ENCODE data around the gene FAM151B.
"Not testable (repeated sequence)": the region's sequence is repeated elsewhere in the genome, so short reads cannot be mapped to it uniquely, and the experiment has no call there.

The FAM151B gene

DNA sequence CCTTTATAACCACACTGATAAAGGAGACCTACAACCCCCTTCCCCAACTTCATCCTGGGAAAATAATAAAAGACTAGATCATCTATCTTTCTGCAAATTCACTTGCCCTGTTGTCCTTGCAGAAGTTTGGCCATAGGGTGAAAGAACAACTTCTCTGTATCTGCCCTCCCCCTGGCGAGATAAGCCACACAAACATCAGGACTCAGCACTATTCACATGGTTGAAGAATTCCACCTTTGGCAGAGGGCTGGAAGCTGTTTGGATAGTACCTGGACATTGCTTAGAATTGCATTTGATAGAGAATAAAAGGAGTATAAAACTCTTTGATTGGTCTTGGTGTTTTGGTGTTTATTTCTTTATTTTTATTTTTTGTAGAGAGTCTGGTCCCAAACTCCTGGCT is 16.9 kb downstream of the FAM151B start:
- DNase-seq, result no peak

- DNase-seq, result no peak
Observed at GRCh38 chr5:80507663-80508062, 19.8 kb downstream of the FAM151B start.

- DNase-seq, result no peak
Observed at GRCh38 chr5:80508844-80509243, 20.9 kb downstream of the FAM151B start.

- no peak for DNase-seq
Observed at GRCh38 chr5:80509362-80509761, 21.5 kb downstream of the FAM151B start.

GRCh38 chr5:80516826-80517225 is 28.9 kb downstream of the FAM151B start:
- DNase-seq, result no peak

GRCh38 chr5:80540691-80541090 is 52.8 kb downstream of the FAM151B start:
- no peak for DNase-seq

DNA sequence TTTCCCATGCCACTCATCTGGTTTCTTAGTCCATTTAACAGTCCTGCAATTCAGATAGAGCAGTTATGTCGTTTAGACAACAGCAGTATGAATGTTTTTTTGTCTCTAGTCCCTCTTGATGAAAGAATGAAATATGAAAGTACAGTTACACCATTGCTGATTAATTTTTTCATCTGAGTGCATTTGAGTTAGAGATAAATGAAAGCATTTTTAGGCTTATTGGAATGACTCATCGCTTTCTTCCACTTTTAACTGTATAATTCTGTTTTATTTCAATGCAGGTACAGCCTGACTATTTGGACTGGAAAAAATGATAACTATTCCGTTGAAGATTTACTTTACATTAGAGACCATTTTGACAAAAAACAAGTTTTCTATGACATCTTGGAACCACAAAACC is 53.5 kb downstream of the FAM151B start:
- no peak for DNase-seq

GRCh38 chr5:80554646-80555045 is 66.7 kb downstream of the FAM151B start:
- DNase-seq, result no peak

- DNase-seq, result no peak
Observed at GRCh38 chr5:80555099-80555498, 67.2 kb downstream of the FAM151B start.

DNA sequence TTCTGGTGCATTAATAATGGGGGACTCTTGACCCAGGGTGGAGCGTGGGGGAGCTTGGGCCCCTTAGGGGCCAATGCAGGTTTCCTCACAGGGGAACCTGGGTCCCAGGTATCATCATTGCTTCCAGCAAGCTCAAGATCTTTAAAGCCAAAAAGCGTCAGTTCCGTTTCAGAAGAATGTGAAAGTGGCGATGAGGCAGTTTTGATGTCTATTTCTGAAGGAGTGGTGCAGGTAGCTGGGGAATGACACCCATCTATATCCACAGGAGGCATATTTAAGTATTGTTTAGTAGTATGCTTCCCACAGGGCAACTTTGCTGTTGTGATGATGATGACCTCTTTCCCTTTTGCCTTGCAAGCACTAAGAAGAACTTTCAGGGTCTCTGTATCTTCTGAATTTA is 71.3 kb downstream of the FAM151B start:
- no peak for DNase-seq

GRCh38 chr5:80565330-80565729 is 77.4 kb downstream of the FAM151B start:
- DNase-seq, result no peak

DNA sequence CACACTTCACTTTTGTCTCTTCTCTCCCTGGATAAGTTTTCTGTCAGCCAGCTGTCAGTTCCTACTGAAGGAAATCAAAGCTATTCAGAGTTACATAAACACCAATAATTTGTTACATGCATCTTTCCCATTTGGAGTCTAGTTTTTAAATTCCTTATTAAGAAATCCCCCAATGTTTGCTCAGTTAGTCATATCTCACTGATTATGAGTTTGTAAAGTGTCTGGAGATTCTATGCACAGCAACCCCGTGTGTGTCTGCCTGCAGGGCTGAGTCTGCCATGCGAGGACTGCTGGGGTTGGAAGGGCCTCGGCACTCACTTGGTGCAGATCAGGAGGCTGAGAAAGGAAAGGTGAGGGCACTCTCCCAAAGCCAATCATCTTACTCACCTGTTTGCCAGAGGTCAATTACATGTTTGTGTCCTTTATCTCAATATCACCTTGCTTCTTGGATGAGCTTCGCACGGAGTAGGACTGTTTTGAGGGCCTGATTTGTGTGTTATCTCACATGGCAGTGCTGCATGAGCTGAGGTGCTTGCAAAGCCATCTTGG is 78.9 kb downstream of the FAM151B start:
- no peak for DNase-seq

- DNase-seq, result no peak
Observed at GRCh38 chr5:80568251-80568650, 80.4 kb downstream of the FAM151B start.

- DNase-seq, result no peak
Observed at GRCh38 chr5:80569086-80569960, 81.4 kb downstream of the FAM151B start.

GRCh38 chr5:80569961-80570786 is 82.3 kb downstream of the FAM151B start, which contains the start of gene ANKRD34B:
ANKRD34B (minus strand) TSS chr5:80570280; CDS start chr5:80560019, 10,261 bp downstream.
- DNase-seq, result no peak

DNA sequence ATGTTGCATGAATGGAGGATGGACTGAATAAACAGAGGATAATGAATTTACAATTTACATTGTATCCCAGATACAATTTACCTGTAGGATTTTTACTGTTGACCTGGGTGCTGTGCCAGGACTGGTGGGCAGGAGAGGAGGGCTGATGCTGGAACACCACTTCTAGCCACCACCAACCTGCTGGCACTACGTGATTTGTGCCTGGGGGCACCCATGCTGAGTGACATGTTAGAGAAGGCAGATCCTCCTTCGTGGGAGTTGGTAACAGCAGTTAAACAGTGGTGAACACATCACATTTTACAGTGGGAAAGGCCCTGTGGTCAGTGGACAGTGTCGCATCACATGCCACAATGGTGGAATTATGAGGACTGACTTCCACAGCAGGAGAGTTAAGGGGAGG is 85.2 kb downstream of the FAM151B start:
- no peak for DNase-seq

DNA sequence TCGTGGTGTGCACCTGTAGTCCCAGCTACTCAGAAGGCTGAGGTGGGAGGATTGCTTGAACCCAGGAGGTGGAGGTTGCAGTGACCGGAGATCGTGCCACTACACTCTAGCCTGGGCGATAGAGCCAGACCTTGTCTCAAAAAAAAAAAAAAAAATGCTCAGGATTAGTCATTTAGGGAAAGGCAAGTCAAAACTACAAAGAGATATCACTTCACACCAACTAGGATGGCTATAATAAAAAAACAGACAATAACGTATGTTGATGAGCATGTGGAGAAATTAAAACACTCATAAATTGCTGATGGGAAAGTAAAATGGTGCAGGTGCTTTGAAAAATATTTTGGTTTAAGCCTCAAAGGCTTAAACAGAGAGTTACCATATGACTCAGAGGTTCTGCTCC is 88.5 kb downstream of the FAM151B start:
- no peak for DNase-seq

DNA sequence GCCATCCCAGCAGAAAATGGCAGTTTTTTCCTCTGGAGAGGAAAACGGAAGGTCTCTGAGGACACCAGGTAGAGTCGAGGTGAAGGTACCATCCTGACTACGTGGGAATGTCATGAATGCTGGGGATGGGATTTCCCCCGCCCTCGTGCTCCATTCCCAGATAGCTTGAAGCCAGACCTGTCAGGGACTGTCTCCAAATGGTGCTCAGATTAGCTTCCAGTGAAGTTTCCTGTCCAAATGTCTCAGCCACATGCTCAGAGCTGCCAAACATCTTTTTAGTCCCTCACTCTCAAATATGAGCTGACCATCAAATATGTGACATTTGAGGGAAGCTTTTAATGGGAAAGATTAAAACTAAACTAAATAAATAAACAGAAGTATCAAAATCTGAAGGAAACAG is 89.8 kb downstream of the FAM151B start:
- DNase-seq, result no peak

DNA sequence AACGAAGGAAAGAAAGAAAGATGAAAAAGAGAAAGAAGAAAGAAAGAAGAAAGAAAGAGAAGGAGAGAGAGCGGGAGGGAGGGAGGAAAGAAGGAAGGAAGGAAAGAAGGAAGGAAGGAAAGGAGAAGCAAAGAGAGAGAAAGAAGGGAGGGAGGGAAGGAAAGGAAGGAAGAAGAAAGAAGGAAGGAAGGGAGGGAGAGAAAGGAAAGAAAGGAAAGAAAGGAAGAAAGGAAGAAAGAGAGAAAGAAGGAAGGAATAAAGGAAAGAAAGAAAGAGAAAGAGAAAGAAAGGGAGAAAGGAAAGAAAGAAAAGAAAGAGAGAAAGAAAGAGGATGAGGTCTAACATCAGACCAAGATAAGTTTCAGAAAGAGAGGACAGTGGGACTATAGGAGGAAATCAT is 91.2 kb downstream of the FAM151B start:
- no peak for DNase-seq

DNA sequence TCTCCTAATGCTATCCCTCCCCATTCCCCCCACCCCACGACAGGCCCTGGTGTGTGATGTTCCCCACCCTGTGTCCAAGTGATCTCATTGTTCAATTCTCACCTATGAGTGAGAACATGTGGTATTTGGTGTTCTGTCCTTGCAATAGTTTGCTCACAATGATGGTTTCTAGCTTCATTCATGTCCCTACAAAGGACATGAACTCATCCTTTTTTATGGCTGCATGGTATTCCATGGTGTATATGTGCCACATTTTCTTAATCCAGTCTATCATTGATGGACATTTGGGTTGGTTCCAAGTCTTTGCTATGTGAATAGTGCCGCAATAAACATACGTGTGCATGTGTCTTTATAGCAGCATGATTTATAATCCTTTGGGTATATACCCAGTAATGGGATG is 92.4 kb downstream of the FAM151B start:
- not testable (repeated sequence) for DNase-seq

- no peak for DNase-seq
Observed at GRCh38 chr5:80584770-80585169, 96.9 kb downstream of the FAM151B start.

DNA sequence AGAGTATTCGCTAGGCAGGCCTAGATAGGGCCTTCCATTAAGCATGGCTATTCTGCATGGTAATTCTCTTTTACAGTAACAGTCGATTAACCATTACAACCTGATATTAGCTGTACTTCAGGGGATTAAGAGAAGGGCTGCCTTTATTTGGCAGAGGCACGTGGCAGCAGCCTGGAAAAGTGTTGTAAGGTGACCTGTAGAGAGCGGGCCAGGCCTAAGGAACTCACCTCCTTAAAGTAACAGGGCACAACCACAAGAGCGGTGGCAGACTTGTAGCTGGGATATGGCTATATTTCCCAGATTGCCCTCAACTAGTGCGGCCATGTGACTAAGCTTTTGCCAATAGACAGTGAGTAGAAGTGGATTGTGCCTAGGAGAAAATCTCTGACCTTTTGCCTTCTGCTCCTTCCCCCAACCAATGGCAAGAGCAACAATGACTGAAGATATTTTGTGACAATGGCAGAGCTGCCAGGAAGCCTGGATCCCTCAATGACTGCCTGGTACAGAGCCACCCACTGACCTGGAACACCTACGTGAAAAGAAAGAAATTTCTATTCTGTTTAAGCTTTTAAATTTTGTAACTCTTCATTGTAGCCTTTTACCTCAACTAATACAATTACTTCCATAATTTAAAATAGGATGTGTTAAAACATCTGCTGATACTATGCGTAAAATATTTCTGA is 101.1 kb downstream of the FAM151B start:
- DNase-seq, result no peak

DNA sequence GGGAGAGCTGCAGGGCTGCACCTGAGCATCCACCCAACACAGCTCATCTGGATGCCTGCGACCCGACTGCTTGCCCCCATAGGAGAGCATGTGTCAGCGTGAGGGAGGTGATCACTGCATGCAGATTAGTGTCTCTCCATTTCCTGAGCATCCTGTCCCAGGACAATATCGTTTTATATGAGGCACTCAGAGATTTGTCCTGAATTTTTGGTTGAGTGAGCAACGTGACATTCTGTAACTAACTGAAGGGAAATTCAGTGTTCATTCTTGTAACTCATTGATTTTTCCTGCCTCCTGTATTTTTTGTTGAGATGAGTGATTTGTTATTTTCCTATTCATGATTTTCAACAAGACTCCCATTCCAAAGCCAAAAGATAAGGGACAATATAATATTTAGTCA is 102.9 kb downstream of the FAM151B start:
- DNase-seq, result no peak
